HG02610 (cell line): ENCODE data around the gene MCIDAS.

Experiments used
- ATAC-seq: cut with Tn5 transposase; IDR thresholded peaks from one replicate; pipeline ENCODE4 v1.9.1; 2021; ENCODE audit warnings: mild to moderate bottlenecking, moderate library complexity; ENCODE audit not compliant: unreplicated experiment

Gene MCIDAS

GRCh38 chr5:55222985-55223811 lies 3.9 kb downstream of the MCIDAS start:
- no peak for ATAC-seq

- ATAC-seq, result no peak
These were observed 4.8 kb downstream of the MCIDAS start for GRCh38 chr5:55222092-55222984.

GRCh38 chr5:55220433-55221185 lies 6.5 kb downstream of the MCIDAS start:
- no peak for ATAC-seq

- no peak for ATAC-seq
These were observed 7.3 kb downstream of the MCIDAS start for GRCh38 chr5:55219770-55220169.

- no peak for ATAC-seq
These were observed 8.1 kb downstream of the MCIDAS start for GRCh38 chr5:55218967-55219366.

GRCh38 chr5:55211184-55211874 lies 15.8 kb downstream of the MCIDAS start:
- no peak for ATAC-seq

GRCh38 chr5:55205001-55205400 lies 22.1 kb downstream of the MCIDAS start:
- ATAC-seq, result no peak

GRCh38 chr5:55191165-55191564 lies 36.0 kb downstream of the MCIDAS start:
- ATAC-seq, result no peak

- ATAC-seq, result no peak
These were observed 38.2 kb downstream of the MCIDAS start for GRCh38 chr5:55188656-55189540.

GRCh38 chr5:55187370-55187769 lies 39.7 kb downstream of the MCIDAS start:
- no peak for ATAC-seq

GRCh38 chr5:55180016-55180415 lies 47.1 kb downstream of the MCIDAS start:
- ATAC-seq, result no peak

GRCh38 chr5:55177078-55177477 lies 50.0 kb downstream of the MCIDAS start:
- ATAC-seq, result no peak

GRCh38 chr5:55176176-55176818 lies 50.8 kb downstream of the MCIDAS start:
- no peak for ATAC-seq

- no peak for ATAC-seq
These were observed 51.3 kb downstream of the MCIDAS start for GRCh38 chr5:55175781-55176175.

- ATAC-seq, result no peak
These were observed 53.4 kb downstream of the MCIDAS start for GRCh38 chr5:55173687-55174230.

GRCh38 chr5:55172937-55173686 lies 54.0 kb downstream of the MCIDAS start, which contains the start of gene CDC20B:
CDC20B (minus strand) TSS chr5:55173177; CDS start chr5:55173000, 177 bp downstream.
- ATAC-seq, result peak; percentile 93

- peak; percentile 59 for ATAC-seq
These were observed 54.8 kb downstream of the MCIDAS start for GRCh38 chr5:55172051-55172899.
